ENCODE data around the gene ADRA1B. TPM values are rescaled to one million over a fixed set of nuclear protein-coding genes. Genes with fewer than 3 reads are reported as not detected.

ADRA1B gene
- total and polyA plus RNA-seq, 2 of the 8 experiments (the other 6 are each of a cell fraction or from before 2014, with no cell fraction given) = not detected

Small RNAs within 50 kb of the gene (small RNA-seq; reads per million reads assigned to genes)
- gene RF00019 (ENCODE audit: insufficient read depth) = not detected

Other genes starting within 250 kb of the ADRA1B start
- gene TTC1, start 92.7 kb downstream of the ADRA1B start, total RNA-seq (2021; fragmentation: NEBNext Ultra II Directional; extraction: Animal tissue kit (Norgen Biotek cat#: 25700)) = 63.9 TPM in 2 replicates
- gene TTC1, start 92.7 kb downstream of the ADRA1B start, polyA plus RNA-seq (2011; rRNA removed) = 20.8 and 25.1 TPM in 2 replicates
- 60.0 and 63.0 TPM in 2 replicates for gene PWWP2A, start 203.0 kb downstream of the ADRA1B start, total RNA-seq (2021; fragmentation: NEBNext Ultra II Directional; extraction: Animal tissue kit (Norgen Biotek cat#: 25700))
- gene PWWP2A, start 203.0 kb downstream of the ADRA1B start, polyA plus RNA-seq (2011; rRNA removed) = 16.9 and 18.5 TPM in 2 replicates